Measurements from ENCODE around the gene OPRM1. TPM values are rescaled to one million over a fixed set of nuclear protein-coding genes. Genes with fewer than 3 reads are reported as not detected.
A peak's percentile ranks its signal among the peaks of the same experiment; 100 is the strongest.

The OPRM1 gene
- total RNA-seq, 1 donor from 2014 or later: 0.92 TPM

DNA sequence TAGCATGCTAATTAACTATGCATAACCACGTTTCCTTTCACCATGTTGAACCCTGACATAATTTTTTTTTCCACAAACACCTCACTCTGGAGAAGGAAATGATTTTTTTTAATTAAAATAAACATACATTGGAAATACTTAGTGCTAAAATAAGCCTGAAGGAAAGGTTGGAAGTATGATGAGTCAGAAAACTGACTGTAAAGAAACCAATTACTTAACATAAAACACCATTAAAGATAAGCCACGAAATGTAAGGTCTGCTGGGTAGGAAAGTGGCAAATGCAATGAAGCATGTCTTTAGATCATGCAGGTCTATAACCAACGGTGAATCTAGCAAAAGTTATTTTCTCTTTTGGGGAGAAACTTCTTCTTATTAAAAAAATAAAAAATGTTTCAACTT is 47.5 kb downstream of the OPRM1 start:
- no peak for DNase-seq

DNA sequence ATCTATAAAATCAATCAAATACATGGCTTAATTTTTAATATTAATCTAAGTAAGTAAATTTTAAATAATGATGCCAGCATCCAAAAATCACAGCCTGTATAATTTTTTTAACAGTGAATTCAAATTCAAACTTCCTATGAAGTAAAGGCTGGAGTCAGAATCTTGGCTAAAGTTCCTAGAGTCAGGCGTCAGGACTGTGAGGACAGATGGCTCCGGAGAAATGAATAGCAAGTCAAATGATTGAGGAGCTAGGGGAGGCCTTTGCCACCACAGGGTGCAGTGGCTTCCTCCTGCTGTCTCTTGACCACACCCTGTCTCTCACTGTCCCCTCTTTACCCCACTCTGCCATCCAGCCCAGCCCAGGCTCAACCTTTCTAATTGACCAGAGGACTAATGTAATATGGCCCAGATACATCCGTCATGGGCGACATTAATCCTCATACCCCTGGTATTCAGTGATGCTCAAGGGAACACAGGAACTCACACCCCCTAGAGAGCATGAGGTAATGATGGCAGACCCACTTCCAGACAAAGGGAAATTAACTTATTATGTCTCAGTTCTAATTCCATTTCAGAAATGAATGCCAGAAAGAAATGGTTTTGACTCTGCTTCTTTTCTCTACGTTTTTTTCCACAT is 53.4 kb downstream of the OPRM1 start:
- DNase-seq: no peak

DNA sequence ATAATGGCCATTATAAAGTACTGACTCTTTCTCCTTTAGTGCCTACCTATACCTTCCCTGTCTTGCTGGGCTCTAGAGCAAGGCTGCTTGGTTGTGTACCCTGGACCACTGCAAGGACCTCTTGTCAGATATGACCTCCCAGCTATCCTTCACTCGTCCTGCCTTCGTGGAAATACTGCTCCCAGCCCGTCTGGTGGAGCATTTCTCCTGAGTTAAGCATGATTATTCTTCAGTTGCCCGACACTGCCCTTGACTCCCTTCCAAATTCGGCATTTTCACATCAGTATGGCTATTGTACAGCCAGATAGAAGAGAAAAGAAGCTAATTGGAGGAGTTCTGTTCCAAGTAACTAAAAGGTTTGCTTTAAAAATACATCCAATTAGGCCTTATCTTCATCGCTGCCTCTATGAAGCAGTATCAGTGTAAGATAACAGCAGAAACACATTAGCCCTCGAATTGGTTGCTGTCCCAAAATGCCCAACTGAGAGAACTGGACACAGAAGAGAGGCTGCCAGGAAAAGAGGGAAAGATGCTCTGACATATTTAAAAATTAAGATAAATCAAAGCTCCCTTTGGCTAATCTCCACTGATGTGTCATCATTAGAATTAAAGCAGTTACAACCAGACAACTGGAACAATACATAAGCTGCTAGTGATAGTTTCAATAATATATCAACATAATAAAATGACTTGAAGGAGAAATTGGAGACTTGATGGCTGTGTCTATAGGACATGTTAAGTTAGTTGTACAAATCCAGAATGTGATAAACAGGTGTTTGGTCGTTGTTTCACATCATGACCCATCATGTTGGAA is 54.4 kb downstream of the OPRM1 start:
- DNase-seq: no peak

DNA sequence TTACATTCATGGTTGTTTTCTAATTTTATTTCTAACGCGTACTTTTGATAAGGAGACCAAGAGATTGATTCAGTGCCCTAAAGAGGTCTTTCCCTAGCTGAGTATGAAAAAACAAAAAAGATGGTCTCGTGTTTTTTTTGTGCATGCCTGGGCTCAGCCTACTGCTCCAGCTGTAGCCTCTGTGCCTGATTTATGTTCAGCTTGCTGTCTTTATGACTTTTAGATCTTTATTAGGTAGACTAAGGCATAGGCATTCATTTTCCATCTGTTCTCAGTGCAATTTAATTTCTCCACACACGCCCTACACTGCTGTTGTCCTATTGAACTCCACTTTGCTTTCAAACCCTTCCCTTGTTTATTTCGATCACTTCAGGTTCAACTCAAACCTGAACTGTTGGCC is 56.5 kb downstream of the OPRM1 start:
- no peak for DNase-seq

DNA sequence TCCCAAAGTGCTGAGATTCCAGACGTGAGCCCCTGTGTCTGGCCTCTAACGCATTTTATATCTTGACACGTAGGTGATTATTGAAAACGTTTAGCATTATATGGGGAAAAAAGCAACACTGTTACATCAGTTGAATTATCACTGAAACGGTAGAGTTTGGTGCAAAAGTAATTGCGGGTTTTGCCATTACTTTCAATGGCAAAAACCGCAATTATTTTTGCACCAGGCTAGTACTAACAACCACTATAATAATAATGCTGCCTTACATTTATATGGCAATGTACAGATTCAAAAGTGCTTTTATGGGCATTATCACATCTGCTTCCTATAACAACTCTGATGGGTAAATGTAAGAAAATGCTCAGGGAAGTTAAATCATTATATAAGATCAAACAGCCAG is 57.3 kb downstream of the OPRM1 start:
- DNase-seq: no peak

DNA sequence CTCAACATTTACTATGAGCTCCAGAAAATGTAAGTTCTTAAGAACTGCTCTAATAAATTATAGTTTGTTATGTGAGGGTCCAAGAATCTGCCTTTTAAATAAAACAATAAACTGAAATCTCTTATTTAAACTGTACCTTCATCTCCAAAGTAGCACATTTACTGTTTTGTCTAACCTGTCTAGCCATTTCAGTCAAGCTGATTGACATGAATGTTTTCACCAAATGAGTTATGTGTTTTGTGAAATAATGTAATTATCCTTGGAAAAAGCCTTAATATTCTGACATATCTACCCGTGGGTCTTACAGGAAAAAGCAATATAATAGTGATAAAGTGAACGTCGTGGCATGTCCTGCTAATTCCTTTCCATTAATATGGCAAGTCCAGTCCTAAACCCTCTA is 57.8 kb downstream of the OPRM1 start:
- no peak for DNase-seq

DNA sequence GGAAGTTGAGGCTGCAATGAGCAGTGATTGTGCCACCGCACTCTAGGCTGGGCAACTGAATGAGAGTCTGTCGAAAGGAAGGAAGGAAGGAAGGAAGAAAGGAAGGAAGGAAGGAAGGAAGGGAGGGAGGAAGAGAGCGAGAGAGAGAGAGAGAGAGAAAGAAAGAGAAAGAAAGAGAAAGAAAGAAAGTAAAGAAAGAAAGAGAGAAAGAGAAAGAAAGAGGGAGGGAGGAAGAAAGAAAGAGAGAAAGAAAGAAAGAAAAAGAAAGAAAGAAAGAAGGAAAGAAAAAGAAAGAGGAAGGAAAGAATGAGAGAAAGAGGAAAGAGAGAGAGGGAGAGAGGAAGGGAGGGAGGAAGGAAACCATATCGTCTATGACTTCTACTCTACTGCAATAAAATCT is 60.2 kb downstream of the OPRM1 start:
- DNase-seq: no peak

DNA sequence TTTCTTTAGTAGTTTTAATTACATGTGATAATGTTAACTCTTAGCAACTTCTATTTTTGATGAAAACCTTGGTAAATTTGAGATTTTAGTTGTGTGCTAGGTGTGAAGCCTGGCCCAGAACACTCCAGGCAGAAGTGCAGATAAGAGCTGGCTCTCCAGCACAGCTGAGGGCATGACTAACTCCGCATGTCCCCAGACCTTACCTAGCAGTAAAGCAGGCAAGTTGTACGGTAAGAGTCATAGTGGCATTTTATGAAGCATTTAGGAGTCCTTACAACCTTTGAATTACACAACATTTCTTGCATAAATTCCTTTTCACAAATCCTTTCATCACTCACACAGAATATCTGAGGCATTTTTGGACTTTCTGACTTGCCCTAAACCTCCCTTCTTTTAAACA is 67.2 kb downstream of the OPRM1 start:
- DNase-seq: no peak

DNA sequence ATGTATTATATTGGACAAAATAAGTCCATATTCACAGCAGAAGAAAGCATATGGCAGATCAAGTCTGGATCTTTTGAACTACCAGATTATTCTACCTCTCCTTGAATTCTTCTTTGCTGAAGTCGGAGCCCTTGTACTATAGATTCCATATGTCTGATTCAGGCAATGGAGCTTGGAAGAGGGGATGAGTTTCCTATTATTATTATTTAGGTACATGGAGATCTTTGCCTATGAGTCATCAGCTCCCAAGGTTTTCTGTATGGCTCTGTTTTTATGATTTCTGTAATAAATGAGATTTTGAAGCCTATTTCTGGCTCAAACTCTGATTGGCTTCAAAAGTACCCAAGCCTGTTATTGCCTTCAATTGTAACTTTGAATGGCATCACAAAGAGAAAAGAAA is 72.0 kb downstream of the OPRM1 start:
- DNase-seq: no peak

DNA sequence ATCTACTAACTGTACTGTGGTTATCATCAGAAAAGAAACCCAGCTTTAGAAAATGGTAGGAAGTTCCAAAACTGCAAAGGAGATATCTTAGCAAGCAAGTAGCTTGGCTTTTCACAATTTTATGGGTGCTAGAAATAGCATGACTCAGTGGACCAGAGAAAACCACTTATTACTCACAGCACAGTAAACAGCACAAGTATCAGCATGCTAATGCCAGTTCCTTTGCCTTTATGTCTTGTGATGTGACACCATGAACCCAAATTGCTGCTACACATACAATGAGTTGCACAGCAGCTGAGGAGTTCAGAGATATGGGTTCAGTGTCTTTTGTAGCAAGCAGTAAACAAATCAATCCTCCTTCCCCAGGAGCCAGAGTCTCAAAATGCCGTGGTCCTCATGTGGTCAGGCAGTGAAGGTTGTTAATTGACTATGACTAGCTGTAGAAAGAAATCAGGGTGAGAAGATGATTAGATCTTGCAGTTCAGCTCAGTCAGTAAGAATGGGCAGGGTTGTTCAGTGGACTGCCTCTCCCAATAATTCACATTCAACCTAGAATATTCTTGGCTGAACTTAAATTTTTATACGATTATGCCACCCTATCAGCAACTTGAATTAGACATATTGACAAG is 73.3 kb downstream of the OPRM1 start:
- no peak for DNase-seq

DNA sequence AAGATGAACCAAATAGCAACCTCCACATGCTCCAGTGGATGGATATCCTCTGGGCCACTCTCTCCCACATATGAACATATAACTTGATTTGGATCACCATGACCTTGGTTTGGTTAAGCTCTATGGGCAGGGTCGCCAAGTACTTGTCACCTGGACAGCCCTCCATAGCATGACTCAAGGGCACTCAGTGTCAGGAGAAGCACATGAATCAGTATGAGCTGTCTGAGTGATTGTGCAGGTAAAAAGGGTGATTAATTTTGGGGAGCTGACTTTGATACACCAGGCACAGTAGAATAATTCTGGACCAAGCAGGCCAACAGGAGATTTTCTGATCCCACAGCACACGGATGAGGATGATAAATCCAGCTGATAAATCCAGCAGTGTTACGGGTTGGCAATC is 74.4 kb downstream of the OPRM1 start:
- DNase-seq: no peak

DNA sequence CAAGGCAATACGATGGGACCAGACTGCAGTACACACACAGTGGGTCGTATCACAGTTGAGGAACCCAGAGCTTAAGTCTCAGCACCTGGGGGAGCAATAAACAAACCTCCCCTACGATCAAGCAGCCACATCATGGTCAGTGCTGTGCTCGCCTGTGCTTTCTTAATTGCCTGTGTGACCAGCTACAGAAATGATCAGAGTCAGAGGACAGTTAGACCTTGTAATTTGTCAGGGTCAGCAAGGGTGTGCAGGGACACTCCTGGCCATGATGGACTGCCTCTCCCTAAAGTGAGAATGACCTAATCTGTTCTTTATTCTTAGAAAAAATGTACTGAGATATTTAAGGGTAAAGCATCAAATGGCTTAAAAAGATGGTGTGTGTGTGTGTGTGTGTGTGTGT is 78.4 kb downstream of the OPRM1 start:
- no peak for DNase-seq

DNA sequence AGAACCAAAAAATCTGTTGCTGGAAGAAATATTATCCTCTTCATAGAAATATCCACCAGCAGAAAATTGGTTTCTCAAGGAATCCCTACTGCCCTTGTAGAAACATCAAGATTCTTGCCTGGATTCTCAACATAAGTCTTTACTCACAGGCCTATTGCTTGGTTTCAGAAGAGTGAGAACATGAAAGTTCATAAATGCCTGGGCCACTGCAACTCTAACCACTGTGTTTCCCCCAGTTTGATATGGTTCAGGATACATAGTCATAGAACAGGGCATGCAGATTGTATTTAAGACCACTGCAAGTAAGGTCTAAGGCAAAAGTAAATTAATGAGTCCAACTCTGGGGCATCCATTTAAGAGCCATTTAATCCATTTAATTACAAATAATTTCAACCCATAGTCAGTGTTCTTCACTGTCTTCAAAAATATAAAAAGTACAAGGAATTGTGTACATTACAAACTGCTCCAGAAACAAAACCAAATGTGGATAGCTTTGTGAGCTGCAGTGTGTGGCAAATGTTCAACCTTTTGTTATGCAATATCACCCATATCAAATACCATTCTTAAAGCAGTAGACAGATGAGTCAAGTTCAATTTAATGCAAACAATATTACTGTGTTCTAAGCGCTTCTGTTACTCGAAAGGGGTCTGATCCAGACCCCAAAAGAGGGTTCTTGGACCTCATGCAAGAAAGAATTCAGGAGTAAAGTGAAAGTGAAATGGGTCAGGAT is 83.3 kb downstream of the OPRM1 start:
- DNase-seq: no peak

DNA sequence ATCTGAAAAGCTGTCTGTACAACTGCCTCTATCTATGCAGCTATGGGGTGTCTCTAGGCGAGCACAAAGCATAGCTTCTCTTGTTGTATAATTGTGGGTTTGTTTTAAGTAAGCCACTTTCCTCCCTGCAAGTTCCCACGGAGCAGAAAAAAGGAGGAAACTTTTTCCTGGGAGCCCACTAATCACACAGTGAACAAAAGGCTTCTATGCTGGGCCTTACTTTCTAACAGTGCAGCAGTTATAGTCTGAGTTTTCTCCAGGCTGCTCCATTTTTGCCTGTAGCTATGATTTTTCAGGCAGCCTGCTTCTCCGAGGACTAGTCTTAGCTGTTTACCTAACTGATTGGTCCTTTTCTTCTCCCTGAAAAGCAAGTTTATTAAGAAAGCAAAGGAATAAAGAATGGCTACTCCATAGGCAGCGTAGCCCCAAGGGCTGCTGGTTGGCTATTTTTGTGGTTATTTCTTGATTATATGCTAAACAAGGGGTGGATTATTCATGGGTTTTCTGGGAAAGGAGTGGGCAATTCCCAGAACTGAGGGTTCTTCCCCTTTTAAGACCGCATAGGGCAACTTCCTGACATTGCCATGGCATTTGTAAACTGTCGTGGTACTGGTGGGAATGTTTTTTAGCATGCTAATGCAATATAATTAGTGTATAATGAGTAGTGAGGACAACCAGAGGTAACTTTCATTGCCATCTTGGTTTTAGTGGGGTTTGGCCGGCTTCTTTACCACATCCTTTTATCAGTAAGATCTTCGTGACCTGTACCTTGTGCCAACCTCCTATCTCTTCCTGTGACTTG is 84.3 kb downstream of the OPRM1 start:
- DNase-seq: peak; percentile 8

DNA sequence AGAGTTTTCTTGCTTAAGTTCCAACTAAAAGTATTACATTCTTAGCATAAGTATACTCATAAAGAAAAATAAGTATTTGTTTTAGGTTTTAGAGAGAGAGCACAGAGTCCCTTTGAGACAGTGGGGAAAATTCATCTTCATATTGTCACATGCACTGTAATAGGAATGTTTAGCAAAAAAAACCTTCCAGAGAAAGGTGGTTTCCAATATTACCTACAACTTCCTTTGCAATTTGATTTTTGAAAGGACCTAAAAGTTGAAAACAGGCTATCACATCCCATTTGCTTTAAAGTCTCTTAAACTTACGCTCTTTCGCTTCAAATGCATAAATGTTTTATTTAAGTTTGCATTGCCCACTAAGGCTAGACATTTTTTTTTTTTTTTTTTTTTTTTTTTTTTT is 86.4 kb downstream of the OPRM1 start:
- no peak for DNase-seq

DNA sequence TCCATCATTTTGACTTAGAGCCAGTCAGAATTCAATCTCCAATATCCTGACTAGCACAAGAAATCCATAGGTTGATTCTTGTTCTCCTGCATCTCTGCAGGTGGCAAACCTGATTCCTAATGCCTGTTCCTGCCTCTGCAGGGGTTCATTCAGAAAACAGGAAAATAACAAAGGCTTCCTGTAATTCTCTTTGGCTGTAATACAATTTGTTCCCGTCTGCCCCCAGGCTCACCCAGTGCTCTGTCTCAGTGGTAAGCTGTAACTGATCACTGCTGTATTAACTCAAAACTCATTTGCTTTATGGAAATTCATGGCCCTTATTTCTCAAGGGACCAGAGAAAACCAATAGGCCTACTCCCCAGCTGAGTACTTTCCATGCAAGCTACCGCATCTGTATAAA is 88.6 kb downstream of the OPRM1 start:
- no peak for DNase-seq

DNA sequence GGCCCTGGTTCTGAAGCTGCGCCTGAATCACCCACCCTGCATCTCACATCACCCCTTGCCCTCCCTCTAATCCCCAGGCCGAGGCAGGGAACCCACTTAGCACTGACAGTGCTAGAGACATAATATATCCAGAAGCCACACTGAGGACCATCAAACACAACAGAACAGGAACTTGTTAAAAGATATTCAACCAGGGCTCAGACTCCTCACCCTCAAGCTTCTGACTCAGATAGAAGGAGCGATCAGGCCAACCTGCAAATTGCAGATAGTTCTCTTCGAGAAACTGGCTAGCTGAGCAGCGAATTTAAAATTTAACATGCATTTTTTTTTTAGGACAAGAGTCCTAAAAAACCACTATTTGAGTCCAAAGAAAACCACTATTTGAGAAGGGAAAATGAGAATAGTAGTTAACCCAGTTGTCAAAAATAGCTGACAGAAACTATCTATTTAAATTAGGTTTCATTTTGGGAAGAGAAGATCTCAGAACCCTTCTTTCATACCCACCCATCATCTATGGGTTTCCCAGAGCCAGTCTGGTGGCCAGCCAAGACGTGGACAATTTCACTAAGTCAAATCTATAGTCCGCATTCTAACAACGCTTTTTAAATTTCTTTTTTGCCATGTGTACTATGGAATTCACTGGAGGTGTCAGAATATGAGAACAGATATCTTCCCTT is 95.6 kb downstream of the OPRM1 start:
- no peak for DNase-seq

DNA sequence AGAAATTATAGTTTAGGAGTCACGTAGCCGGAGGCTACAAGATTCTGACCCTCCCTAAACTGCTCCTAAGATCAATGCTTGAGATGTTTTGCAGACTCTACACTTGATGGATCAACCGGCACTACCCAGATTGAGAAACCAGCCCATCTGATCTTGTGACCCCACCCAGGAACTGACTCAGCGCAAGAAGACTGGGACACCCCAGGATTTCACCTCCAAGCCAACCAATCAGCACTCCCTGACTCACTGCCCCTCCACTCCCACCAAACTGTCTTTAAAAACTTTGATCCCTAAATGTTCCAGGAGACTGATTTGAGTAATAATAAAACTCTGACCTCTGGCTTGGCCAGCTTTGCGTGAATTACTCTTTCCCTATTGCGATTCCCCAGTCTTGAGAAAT is 99.8 kb downstream of the OPRM1 start:
- no peak for DNase-seq

DNA sequence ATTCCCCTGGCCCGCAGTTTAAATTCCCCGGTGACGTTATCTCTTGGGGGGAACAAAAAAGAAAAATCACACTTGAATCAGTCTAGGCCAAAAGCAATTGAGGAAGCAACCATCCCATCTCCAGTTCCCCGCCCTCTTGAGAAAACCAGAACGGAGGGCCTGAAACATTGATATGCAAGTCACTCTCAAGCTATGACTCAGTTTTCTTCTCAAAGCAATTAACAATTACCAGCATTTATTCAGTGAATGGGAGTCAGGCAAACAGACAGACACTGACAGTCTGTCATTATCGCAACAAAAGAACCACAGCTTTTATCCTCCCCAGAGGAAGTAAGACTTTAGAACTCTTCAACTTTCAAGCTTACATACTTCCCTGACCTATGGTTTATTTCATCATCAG is 100.9 kb downstream of the OPRM1 start:
- DNase-seq: no peak

DNA sequence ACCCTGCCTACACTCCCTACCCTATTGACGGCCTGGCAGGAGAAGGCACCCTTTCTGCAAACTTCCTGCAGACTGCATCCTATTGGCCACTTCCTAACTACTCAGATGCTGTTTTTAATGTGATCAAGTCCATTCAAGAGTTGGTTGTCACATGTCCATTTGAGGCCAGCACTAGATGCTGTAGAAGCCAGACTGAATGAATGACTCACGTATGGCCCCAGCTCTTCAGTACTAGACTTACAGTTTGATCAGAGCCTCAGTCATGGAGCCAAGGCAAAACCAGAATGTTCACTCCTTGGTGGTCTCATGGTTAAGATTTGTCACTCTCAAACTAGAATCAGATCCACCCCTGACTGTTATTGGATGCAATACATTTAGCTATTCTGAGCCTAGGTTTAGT is 101.7 kb downstream of the OPRM1 start:
- no peak for DNase-seq

DNA sequence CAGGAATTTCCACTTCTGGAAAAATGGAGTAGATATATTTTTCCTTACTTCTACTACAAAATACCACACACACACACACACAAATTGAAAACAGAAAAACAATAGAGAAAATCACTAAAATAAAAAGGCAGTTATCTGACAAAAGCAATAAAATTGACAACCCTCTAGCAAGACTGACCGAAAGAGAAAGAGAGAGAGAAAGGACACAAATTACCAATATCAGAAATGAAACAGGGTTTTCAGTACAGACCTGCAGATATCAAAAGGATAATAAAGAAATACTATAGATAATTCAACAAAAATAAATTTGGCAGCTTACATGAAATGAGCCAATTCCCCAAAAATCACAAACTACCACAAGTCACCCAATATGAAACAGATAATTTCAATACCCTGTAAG is 104.7 kb downstream of the OPRM1 start:
- DNase-seq: no peak
